Measurements from ENCODE around the gene SKOR1.

Gene SKOR1

GRCh38 chr15:67855842-67856241 is 30.5 kb downstream of the SKOR1 start:
- no peak for DNase-seq

GRCh38 chr15:67857220-67857619 is 31.9 kb downstream of the SKOR1 start:
- DNase-seq: no peak

- DNase-seq: no peak
Measured at GRCh38 chr15:67859331-67859946, 34.1 kb downstream of the SKOR1 start.

- no peak for DNase-seq
Measured at GRCh38 chr15:67861983-67862382, 36.7 kb downstream of the SKOR1 start.

- DNase-seq: no peak
Measured at GRCh38 chr15:67862750-67863441, 37.6 kb downstream of the SKOR1 start.

GRCh38 chr15:67863442-67863987 is 38.2 kb downstream of the SKOR1 start:
- peak; percentile 85 for DNase-seq

GRCh38 chr15:67865331-67865730 is 40.0 kb downstream of the SKOR1 start:
- DNase-seq: no peak

- DNase-seq: no peak
Measured at GRCh38 chr15:67865766-67866165, 40.5 kb downstream of the SKOR1 start.

GRCh38 chr15:67869701-67870100 is 44.4 kb downstream of the SKOR1 start:
- DNase-seq: no peak

GRCh38 chr15:67870868-67871408 is 45.6 kb downstream of the SKOR1 start:
- no peak for DNase-seq

GRCh38 chr15:67873777-67874176 is 48.5 kb downstream of the SKOR1 start:
- DNase-seq: no peak

GRCh38 chr15:67878712-67879206 is 53.5 kb downstream of the SKOR1 start:
- no peak for DNase-seq

GRCh38 chr15:67879440-67880129 is 54.3 kb downstream of the SKOR1 start:
- peak; percentile 61 for DNase-seq

GRCh38 chr15:67880651-67881182 is 55.4 kb downstream of the SKOR1 start:
- DNase-seq: peak; percentile 80

- peak; percentile 73 for DNase-seq
Measured at GRCh38 chr15:67882487-67883233, 57.4 kb downstream of the SKOR1 start.

GRCh38 chr15:67883234-67883773 is 58.0 kb downstream of the SKOR1 start:
- no peak for DNase-seq

GRCh38 chr15:67884009-67884408 is 58.7 kb downstream of the SKOR1 start:
- no peak for DNase-seq
